K562 (cell line): Measurements from ENCODE around the gene PHF14. TPM values are rescaled to one million over a fixed set of nuclear protein-coding genes. Genes with fewer than 3 reads are reported as not detected.

Source experiments
- ATAC-seq: fragments of 200-7000 bp; cut with Tn5 transposase; 3 replicates; pipeline ENCODE4 v1.9.1; 2020; ENCODE audit warnings: moderate library complexity
- BruUV-seq: library from RNA; stranded (reverse); fragments of 400-500 nt; replicated peaks from 2 replicates; lab custom pipeline; 2021; lab: Mats Ljungman, UMichigan
- CTCF ChIA-PET: fragments of 300-600 bp; formaldehyde crosslinking; extraction: SDS; loops from one replicate; lab custom pipeline; 2021; ENCODE audit warnings: low intra/inter-chr PET ratio; lab: Yijun Ruan, JAX
- POLR2A ChIA-PET: fragments of 300-600, 350-650 bp; sonication (Branson Sonifier 250); formaldehyde crosslinking; extraction: SDS; loops from one replicate; lab custom pipeline; 2021; ENCODE audit warnings: antibody characterized with exemption, inconsistent platforms; lab: Yijun Ruan, JAX
- DNase-seq, 4 experiments: peaks; one replicate each; pipeline versions ENCODE4 v3.0.0 to v3.0.0-alpha.2; 2011 to 2018; ENCODE audit warnings: low spot score in 3 of 4, mixed read lengths in 3 of 4; ENCODE audit errors: extremely low read depth in 1 of 4
- FAIRE-seq: peaks from 2 replicates; lab custom pipeline; 2011; peaks lifted over from hg19 to GRCh38; lab: Jason Lieb, UNC
- H2AFZ ChIP-seq: 2 replicates; pipeline ENCODE4 v1.6.0; 2011; ENCODE audit warnings: low read depth, low read length, control low read depth, inconsistent platforms
- H3K27ac ChIP-seq: fragments of 200-600 bp; 3 replicates; pipeline ENCODE4 v1.8.0; 2011; ENCODE audit warnings: low read depth, mild to moderate bottlenecking, control low read depth, inconsistent platforms, low read length, moderate library complexity, mixed read lengths; ENCODE audit errors: extremely low read depth
- H3K27me3 ChIP-seq, 2 experiments: fragments of 300-600 bp in 1 of 2; 2 replicates in 1 of 2; 3 replicates in 1 of 2; pipeline versions ENCODE4 v1.6.0 to v1.8.0; 2011; ENCODE audit warnings: inconsistent platforms in 2 of 2, low read length in 2 of 2, mild to moderate bottlenecking in 1 of 2, mixed read lengths in 1 of 2, moderate library complexity in 1 of 2; ENCODE audit not compliant: control insufficient read depth in 2 of 2, insufficient read depth in 2 of 2
- H3K36me3 ChIP-seq: fragments of 300-600 bp; 3 replicates; pipeline ENCODE4 v1.8.0; 2011; ENCODE audit warnings: mild to moderate bottlenecking, low read length, inconsistent platforms; ENCODE audit not compliant: control insufficient read depth, insufficient read depth
- H3K4me1 ChIP-seq, 2 experiments: fragments of 200-600 bp in 1 of 2; replicated peaks in 1 of 2; 2 replicates in 1 of 2; 3 replicates in 1 of 2; pipeline versions ENCODE4 v1.5.1 to v1.8.0; 2011; ENCODE audit warnings: inconsistent platforms in 2 of 2, low read length in 2 of 2, mild to moderate bottlenecking in 1 of 2, mixed read lengths in 1 of 2, moderate library complexity in 1 of 2; ENCODE audit not compliant: control insufficient read depth in 2 of 2, insufficient read depth in 2 of 2
- H3K4me2 ChIP-seq: 2 replicates; pipeline ENCODE4 v1.6.1; 2011; ENCODE audit warnings: low read length, control low read depth, inconsistent platforms, mixed read lengths; ENCODE audit not compliant: insufficient read depth
- H3K4me3 ChIP-seq: fragments of 200-600 bp; sonication (generic), shearing (Covaris generic); 2 replicates; pipeline ENCODE4 v1.5.1; 2016; ENCODE audit warnings: control low read depth, inconsistent platforms
- H3K79me2 ChIP-seq: fragments of 200-600 bp; 3 replicates; pipeline ENCODE4 v1.8.0; 2011; ENCODE audit warnings: low read length, inconsistent platforms; ENCODE audit not compliant: control insufficient read depth, insufficient read depth
- H3K9ac ChIP-seq, 2 experiments: 2 replicates each; pipeline versions ENCODE4 v1.6.0 to v1.6.1; 2011; ENCODE audit warnings: low read depth in 2 of 2, low read length in 2 of 2, control low read depth in 1 of 2, inconsistent platforms in 1 of 2, mild to moderate bottlenecking in 1 of 2, mixed read lengths in 1 of 2; ENCODE audit not compliant: insufficient read depth in 1 of 2
- H3K9me1 ChIP-seq: one replicate; pipeline ENCODE4 v1.6.0; 2011; ENCODE audit warnings: inconsistent platforms, mild to moderate bottlenecking, low read length, moderate library complexity; ENCODE audit not compliant: control insufficient read depth, insufficient read depth
- H3K9me3 ChIP-seq: replicated peaks from 2 replicates; pipeline ENCODE4 v1.5.1; 2011; ENCODE audit warnings: low read depth, low read length, inconsistent platforms; ENCODE audit not compliant: control insufficient read depth, insufficient read depth
- H4K20me1 ChIP-seq: replicated peaks from 2 replicates; pipeline ENCODE4 v1.6.1; 2011; ENCODE audit warnings: low read length, inconsistent platforms, mixed read lengths; ENCODE audit not compliant: control insufficient read depth, insufficient read depth
- RREB1 ChIP-seq: fragments of 250-450 bp; sonication (Bioruptor Pico); IDR thresholded peaks from 2 replicates; pipeline ENCODE4 v1.4.0; 2020
- SAFB2 ChIP-seq: fragments of 200-400 bp; formaldehyde crosslinking; IDR thresholded peaks from 2 replicates; pipeline ENCODE4 v1.6.1; 2018; ENCODE audit warnings: borderline replicate concordance, low read length, low read depth, moderate library complexity; ENCODE audit not compliant: severe bottlenecking
- TSC22D4 ChIP-seq: fragments of 450-650 bp; IDR thresholded peaks from 2 replicates; pipeline ENCODE4 v1.6.1; 2016; ENCODE audit warnings: missing genetic modification characterization, missing biosample characterization, control low read depth
- ZBTB49 ChIP-seq: sonication (generic); formaldehyde crosslinking; IDR thresholded peaks from 2 replicates; pipeline ENCODE4 v1.8.0; 2022; ENCODE audit warnings: missing genetic modification reagents, mild to moderate bottlenecking, borderline replicate concordance
- WGBS: fragments of 100-300 bp; shearing (Covaris generic); methylation state at CpG from one replicate; pipeline ENCODE4 v1.1.6; 2016; ENCODE audit warnings: low coverage, mixed read lengths; ENCODE audit not compliant: insufficient coverage; ENCODE audit errors: missing lambda C conversion rate; 5-methylcytosine and 5-hydroxymethylcytosine counted together
- in situ Hi-C: fragments of 300-500 bp; cut with MboI; formaldehyde crosslinking; loops from 4 replicates; pipeline ENCODE4 v1.15.0; 2018; ENCODE audit warnings: inconsistent platforms, mixed read lengths
- intact Hi-C: fragments of 100-400 bp; cut with micrococcal nuclease; formaldehyde crosslinking; loops from 2 replicates; pipeline ENCODE4 v1.14.2; 2022
- polyA plus RNA-seq, 8 experiments: library from polyadenylated mRNA; depleted of rRNA in 4 of 8; stranded (reverse) in 5 of 8; unstranded in 3 of 8; fragments of >200 nt; fragmentation: Nextera tagmentation in 2 of 8; fragmentation: Illumina TruSeq in 1 of 8; extraction: Ambion mirVana in 2 of 8; extraction: Trizol in 1 of 8; gene quantifications; 2 replicates each; pipeline versions ENCODE4 v1.2.1 to v1.2.3, GENCODE V29; 2011 to 2014; ENCODE audit warnings: inconsistent platforms in 1 of 8, missing spikeins in 1 of 8
- total RNA-seq, 7 experiments: library from RNA; depleted of rRNA in 6 of 7; stranded (reverse); fragments of >200 nt in 6 of 7; fragmentation: Illumina TruSeq in 2 of 7; extraction: Trizol in 2 of 7; gene quantifications; 2 replicates each; pipeline versions ENCODE4 v1.2.1 to v1.2.3, GENCODE V29; 2011 to 2021; ENCODE audit warnings: low replicate concordance in 1 of 7
- TF ChIP-seq, protein P1 (sequence below): fragments of 450-650 bp; IDR thresholded peaks from 2 replicates; pipeline ENCODE4 v1.7.1; 2018; ENCODE audit warnings: mild to moderate bottlenecking, low read depth; ENCODE audit not compliant: partially characterized antibody
- TF ChIP-seq, protein P2 (sequence below): fragments of 250-450 bp; sonication (Bioruptor Pico); IDR thresholded peaks from 2 replicates; pipeline ENCODE4 v1.8.0; 2022; ENCODE audit warnings: moderate library complexity, mild to moderate bottlenecking, inconsistent platforms
- TF ChIP-seq, protein P3 (sequence below): fragments of 450-650 bp; formaldehyde crosslinking; IDR thresholded peaks from 2 replicates; pipeline ENCODE4 v1.4.0; 2022; ENCODE audit warnings: missing genetic modification characterization

PHF14 gene
- total and polyA plus RNA-seq, 9 of the 15 experiments (the other 6 are each of a cell fraction or from before 2014, with no cell fraction given) = 27.5 to 67.6 (median 41.4) TPM

- Histone ChIP-seq H3K4me2 (no peak overlapping the region), H3K36me3 (peaks cover 41% of the 10 kb centered on the region), H4K20me1 (no peaks in the 10 kb centered on the region), H3K79me2 (peaks cover 42% of the 10 kb centered on the region), H3K27ac (no peak overlapping the region), H2AFZ (no peak overlapping the region), H3K27me3 (no peaks in the 10 kb centered on the region), H3K4me1 (no peaks in the 10 kb centered on the region), H3K9me3 (no peaks in the 10 kb centered on the region), H3K4me3 (no peak overlapping the region), H3K9me1 (no peaks in the 10 kb centered on the region), H3K9ac (no peak overlapping the region)
- 94% methylated on average over 3 of the region's 3 CpGs for WGBS
- no TSS peak for BruUV-seq
- peak; percentile 56; the same call in 2 of the 3 replicates for ATAC-seq
- in situ Hi-C loops = no loop called here
- intact Hi-C loops = no loop called here
- no peak for FAIRE-seq
- ChIA-PET CTCF (no interaction called here), POLR2A (no interaction called here)
- no peak for DNase-seq
- TF ChIP-seq, protein P1, sequence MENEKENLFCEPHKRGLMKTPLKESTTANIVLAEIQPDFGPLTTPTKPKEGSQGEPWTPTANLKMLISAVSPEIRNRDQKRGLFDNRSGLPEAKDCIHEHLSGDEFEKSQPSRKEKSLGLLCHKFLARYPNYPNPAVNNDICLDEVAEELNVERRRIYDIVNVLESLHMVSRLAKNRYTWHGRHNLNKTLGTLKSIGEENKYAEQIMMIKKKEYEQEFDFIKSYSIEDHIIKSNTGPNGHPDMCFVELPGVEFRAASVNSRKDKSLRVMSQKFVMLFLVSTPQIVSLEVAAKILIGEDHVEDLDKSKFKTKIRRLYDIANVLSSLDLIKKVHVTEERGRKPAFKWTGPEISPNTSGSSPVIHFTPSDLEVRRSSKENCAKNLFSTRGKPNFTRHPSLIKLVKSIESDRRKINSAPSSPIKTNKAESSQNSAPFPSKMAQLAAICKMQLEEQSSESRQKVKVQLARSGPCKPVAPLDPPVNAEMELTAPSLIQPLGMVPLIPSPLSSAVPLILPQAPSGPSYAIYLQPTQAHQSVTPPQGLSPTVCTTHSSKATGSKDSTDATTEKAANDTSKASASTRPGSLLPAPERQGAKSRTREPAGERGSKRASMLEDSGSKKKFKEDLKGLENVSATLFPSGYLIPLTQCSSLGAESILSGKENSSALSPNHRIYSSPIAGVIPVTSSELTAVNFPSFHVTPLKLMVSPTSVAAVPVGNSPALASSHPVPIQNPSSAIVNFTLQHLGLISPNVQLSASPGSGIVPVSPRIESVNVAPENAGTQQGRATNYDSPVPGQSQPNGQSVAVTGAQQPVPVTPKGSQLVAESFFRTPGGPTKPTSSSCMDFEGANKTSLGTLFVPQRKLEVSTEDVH = no peak
- TF ChIP-seq RREB1 (CRISPR knock-in tag) (no peak), ZBTB49 (CRISPR knock-in tag) (no peak), TSC22D4 (tag) (no peak), SAFB2 (no peak)
- TF ChIP-seq, protein P2, sequence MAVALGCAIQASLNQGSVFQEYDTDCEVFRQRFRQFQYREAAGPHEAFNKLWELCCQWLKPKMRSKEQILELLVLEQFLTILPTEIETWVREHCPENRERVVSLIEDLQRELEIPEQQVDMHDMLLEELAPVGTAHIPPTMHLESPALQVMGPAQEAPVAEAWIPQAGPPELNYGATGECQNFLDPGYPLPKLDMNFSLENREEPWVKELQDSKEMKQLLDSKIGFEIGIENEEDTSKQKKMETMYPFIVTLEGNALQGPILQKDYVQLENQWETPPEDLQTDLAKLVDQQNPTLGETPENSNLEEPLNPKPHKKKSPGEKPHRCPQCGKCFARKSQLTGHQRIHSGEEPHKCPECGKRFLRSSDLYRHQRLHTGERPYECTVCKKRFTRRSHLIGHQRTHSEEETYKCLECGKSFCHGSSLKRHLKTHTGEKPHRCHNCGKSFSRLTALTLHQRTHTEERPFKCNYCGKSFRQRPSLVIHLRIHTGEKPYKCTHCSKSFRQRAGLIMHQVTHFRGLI (CRISPR knock-in tag) = no peak
- TF ChIP-seq, protein P3, sequence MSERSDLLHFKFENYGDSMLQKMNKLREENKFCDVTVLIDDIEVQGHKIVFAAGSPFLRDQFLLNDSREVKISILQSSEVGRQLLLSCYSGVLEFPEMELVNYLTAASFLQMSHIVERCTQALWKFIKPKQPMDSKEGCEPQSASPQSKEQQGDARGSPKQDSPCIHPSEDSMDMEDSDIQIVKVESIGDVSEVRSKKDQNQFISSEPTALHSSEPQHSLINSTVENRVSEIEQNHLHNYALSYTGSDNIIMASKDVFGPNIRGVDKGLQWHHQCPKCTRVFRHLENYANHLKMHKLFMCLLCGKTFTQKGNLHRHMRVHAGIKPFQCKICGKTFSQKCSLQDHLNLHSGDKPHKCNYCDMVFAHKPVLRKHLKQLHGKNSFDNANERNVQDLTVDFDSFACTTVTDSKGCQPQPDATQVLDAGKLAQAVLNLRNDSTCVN = no peak
These were observed 7.6 kb downstream of the PHF14 start for GRCh38 chr7:10981317-10981716.
